ENCODE data around the gene CYSLTR2.
A peak's percentile ranks its signal among the peaks of the same experiment; 100 is the strongest.

Gene CYSLTR2

GRCh38 chr13:48739386-48739964 is 85.7 kb downstream of the CYSLTR2 start:
- no peak for DNase-seq (ENCODE audit: low read depth in 2 of 2)

- DNase-seq (ENCODE audit: low read depth in 2 of 2): no peak
Measured at GRCh38 chr13:48741377-48741776, 87.6 kb downstream of the CYSLTR2 start.

GRCh38 chr13:48746821-48747220 is 93.1 kb downstream of the CYSLTR2 start:
- DNase-seq (ENCODE audit: low read depth in 2 of 2): no peak

GRCh38 chr13:48748681-48749080 is 95.0 kb downstream of the CYSLTR2 start:
- DNase-seq (ENCODE audit: low read depth in 2 of 2): no peak

- DNase-seq (ENCODE audit: low read depth in 2 of 2): no peak
Measured at GRCh38 chr13:48749144-48749543, 95.4 kb downstream of the CYSLTR2 start.

GRCh38 chr13:48749699-48750473 is 96.2 kb downstream of the CYSLTR2 start:
- DNase-seq (ENCODE audit: low read depth in 2 of 2): peak; percentile 85 to 86

- no peak for DNase-seq (ENCODE audit: low read depth in 2 of 2)
Measured at GRCh38 chr13:48750588-48751383, 97.1 kb downstream of the CYSLTR2 start.

- DNase-seq (ENCODE audit: low read depth in 2 of 2): no peak
Measured at GRCh38 chr13:48760626-48761025, 106.9 kb downstream of the CYSLTR2 start.
